Neural cell (in vitro differentiated cells): ENCODE results near the gene PLCXD3. TPM values are rescaled to one million over a fixed set of nuclear protein-coding genes. Genes with fewer than 3 reads are reported as not detected.

Experiments
- H2AFZ ChIP-seq: fragments of 200-600, 300-800 bp; sonication (generic), shearing (Covaris generic); 2 replicates; pipeline ENCODE4 v1.6.0; 2014; ENCODE audit warnings: low read depth, mild to moderate bottlenecking, antibody characterized with exemption, low read length, moderate library complexity
- H3F3A ChIP-seq: fragments of 200-600 bp; shearing (Covaris generic); 2 replicates; pipeline ENCODE4 v1.6.1; 2016; ENCODE audit warnings: mild to moderate bottlenecking, moderate library complexity, mixed read lengths, antibody characterized with exemption, low read length; ENCODE audit not compliant: insufficient read depth, poor library complexity, severe bottlenecking
- H3K27ac ChIP-seq: fragments of 200-600, 300-800 bp; sonication (generic), shearing (Covaris generic); 2 replicates; pipeline ENCODE4 v1.5.1; 2014; ENCODE audit warnings: mild to moderate bottlenecking, low read length, moderate library complexity
- H3K27me3 ChIP-seq: fragments of 300-800, 200-600 bp; sonication (generic), shearing (Covaris generic); 2 replicates; pipeline ENCODE4 v1.6.0; 2014; ENCODE audit warnings: mild to moderate bottlenecking, low read depth, low read length, moderate library complexity; ENCODE audit not compliant: insufficient read depth
- H3K36me3 ChIP-seq: fragments of 300-800, 200-600 bp; sonication (generic), shearing (Covaris generic); 2 replicates; pipeline ENCODE4 v1.5.1; 2014; ENCODE audit warnings: mild to moderate bottlenecking, antibody characterized with exemption, low read length, moderate library complexity; ENCODE audit not compliant: insufficient read depth
- H3K4me2 ChIP-seq: fragments of 300-800, 200-600 bp; sonication (generic), shearing (Covaris generic); 2 replicates; pipeline ENCODE4 v1.6.0; 2014; ENCODE audit warnings: mild to moderate bottlenecking, low read length
- H3K4me3 ChIP-seq: fragments of 300-800, 200-600 bp; sonication (generic), shearing (Covaris generic); 2 replicates; pipeline ENCODE4 v1.5.1; 2014; ENCODE audit warnings: mild to moderate bottlenecking, low read length, moderate library complexity
- H3K79me2 ChIP-seq: fragments of 200-600 bp; shearing (Covaris generic); replicated peaks from 2 replicates; pipeline ENCODE4 v1.6.0; 2014; ENCODE audit warnings: mild to moderate bottlenecking, low read length, moderate library complexity; ENCODE audit not compliant: insufficient read depth
- H3K9ac ChIP-seq: fragments of 300-800, 200-600 bp; sonication (generic), shearing (Covaris generic); 2 replicates; pipeline ENCODE4 v1.6.1; 2016; ENCODE audit warnings: mild to moderate bottlenecking, low read length, mixed read lengths
- H3K9me2 ChIP-seq: fragments of 200-600 bp; shearing (Covaris generic); 2 replicates; pipeline ENCODE4 v1.6.1; 2016; ENCODE audit warnings: mild to moderate bottlenecking, low read length, mixed read lengths; ENCODE audit not compliant: insufficient read depth
- H3K9me3 ChIP-seq: fragments of 200-600, 300-800 bp; sonication (generic), shearing (Covaris generic); 2 replicates; pipeline ENCODE4 v1.6.1; 2016; ENCODE audit warnings: mild to moderate bottlenecking, mixed run types, low read length, moderate library complexity, mixed read lengths
- H4K20me1 ChIP-seq: fragments of 200-600 bp; shearing (Covaris generic); 2 replicates; pipeline ENCODE4 v1.6.1; 2016; ENCODE audit warnings: mild to moderate bottlenecking, mixed run types; ENCODE audit not compliant: insufficient read depth
- CTCF ChIP-seq: fragments of 450-650 bp; IDR thresholded peaks from 2 replicates; pipeline ENCODE4 v1.5.1; 2014; ENCODE audit warnings: antibody characterized with exemption, mild to moderate bottlenecking, moderate library complexity; ENCODE audit not compliant: poor library complexity, severe bottlenecking
- EP300 ChIP-seq: fragments of 450-650 bp; conservative IDR thresholded peaks from 2 replicates; pipeline ENCODE4 v1.6.1; 2014; ENCODE audit warnings: antibody characterized with exemption, mild to moderate bottlenecking, moderate library complexity; ENCODE audit not compliant: poor library complexity, severe bottlenecking
- EZH2 ChIP-seq: fragments of 200-600, 300-800 bp; shearing (Covaris generic), sonication (generic); IDR thresholded peaks from 2 replicates; pipeline ENCODE4 v1.6.1; 2014; ENCODE audit warnings: antibody characterized with exemption, low read length, borderline replicate concordance, mild to moderate bottlenecking; ENCODE audit not compliant: insufficient read depth, poor library complexity, severe bottlenecking
- MXI1 ChIP-seq: fragments of 450-650 bp; conservative IDR thresholded peaks from 2 replicates; pipeline ENCODE4 v1.6.1; 2014; ENCODE audit warnings: antibody characterized with exemption, mild to moderate bottlenecking; ENCODE audit not compliant: poor library complexity, severe bottlenecking
- POLR2AphosphoS5 ChIP-seq: IDR thresholded peaks from 2 replicates; pipeline ENCODE4 v1.6.1; 2012
- RAD21 ChIP-seq: fragments of 450-650 bp; conservative IDR thresholded peaks from 2 replicates; pipeline ENCODE4 v1.6.1; 2014; ENCODE audit warnings: antibody characterized with exemption, mild to moderate bottlenecking, moderate library complexity
- REST ChIP-seq: IDR thresholded peaks from 2 replicates; pipeline ENCODE4 v1.6.1; 2012; ENCODE audit warnings: borderline replicate concordance
- SMC3 ChIP-seq: fragments of 450-650 bp; conservative IDR thresholded peaks from 2 replicates; pipeline ENCODE4 v1.6.1; 2014; ENCODE audit warnings: antibody characterized with exemption, mild to moderate bottlenecking, moderate library complexity; ENCODE audit not compliant: poor library complexity
- TAF1 ChIP-seq: IDR thresholded peaks from 2 replicates; pipeline ENCODE4 v1.6.1; 2012; ENCODE audit warnings: low read depth
- polyA plus RNA-seq: library from polyadenylated mRNA; depleted of rRNA; stranded (reverse); fragments of >200 nt; gene quantifications from 2 replicates; pipeline ENCODE4 v1.2.3, GENCODE V29; 2014

The PLCXD3 gene
- polyA plus RNA-seq, 1 donor from 2014 or later, result 6.6 TPM

DNA sequence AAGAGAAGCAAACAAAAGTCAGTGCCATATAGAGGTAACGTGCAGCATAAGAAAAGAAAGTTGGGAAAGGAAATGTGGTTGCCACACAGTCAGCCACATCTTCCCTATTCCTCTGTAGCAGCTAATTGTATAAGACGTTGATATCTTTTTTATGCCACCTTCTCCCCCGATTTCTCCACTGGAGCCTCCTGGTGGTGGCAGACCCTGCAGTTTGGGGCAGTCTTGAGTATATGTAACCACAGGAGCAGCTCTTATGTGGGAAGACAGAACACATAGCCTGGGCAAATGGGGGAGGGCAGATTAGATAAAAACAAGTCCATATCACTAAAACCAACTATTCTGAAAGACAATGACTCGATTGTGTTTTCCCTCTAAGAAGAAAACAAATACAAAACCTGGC is 99.7 kb downstream of the PLCXD3 start:
- Histone ChIP-seq H3K9me2 (peaks cover 3% of the 10 kb centered on the region), H3K4me3 (no peak overlapping the region), H3K27me3 (no peaks in the 10 kb centered on the region), H3K9ac (no peak overlapping the region), H4K20me1 (no peaks in the 10 kb centered on the region), H3F3A (no peaks in the 10 kb centered on the region), H3K79me2 (no peaks in the 10 kb centered on the region), H3K4me2 (no peak overlapping the region), H3K27ac (no peak overlapping the region), H3K36me3 (no peaks in the 10 kb centered on the region), H2AFZ (no peak overlapping the region), H3K9me3 (no peaks in the 10 kb centered on the region)
- TF ChIP-seq EP300 (no peak), EZH2 (no peak), TAF1 (no peak), POLR2AphosphoS5 (no peak), REST (no peak), RAD21 (no peak), MXI1 (no peak)

GRCh38 chr5:41410307-41410706 is 100.1 kb downstream of the PLCXD3 start:
- H2AFZ ChIP-seq, result no peak overlapping the region
- TF ChIP-seq MXI1 (no peak), TAF1 (no peak), SMC3 (no peak), EZH2 (no peak), EP300 (no peak), REST (no peak), POLR2AphosphoS5 (no peak), RAD21 (no peak), CTCF (no peak)
- no peaks in the 10 kb centered on the region for H3K36me3 ChIP-seq
- no peaks in the 10 kb centered on the region for H3K79me2 ChIP-seq
- H3K4me3 ChIP-seq, result no peak overlapping the region
- no peaks in the 10 kb centered on the region for H3K9me3 ChIP-seq
- no peaks in the 10 kb centered on the region for H3K27me3 ChIP-seq
- peaks cover 2% of the 10 kb centered on the region for H3K9me2 ChIP-seq
- no peaks in the 10 kb centered on the region for H3F3A ChIP-seq
- H3K9ac ChIP-seq, result no peak overlapping the region
- no peak overlapping the region for H3K4me2 ChIP-seq
- H4K20me1 ChIP-seq, result no peaks in the 10 kb centered on the region
- no peak overlapping the region for H3K27ac ChIP-seq
